SK-N-MC (cell line): Measurements from ENCODE around the gene DCTN1.

ENCODE experiments used
- DNase-seq: peaks from one replicate; pipeline ENCODE4 v3.0.0-alpha.2; 2011; ENCODE audit warnings: low read depth, low spot score
- H3K27ac ChIP-seq: fragments of 200-600 bp; sonication (generic); 2 replicates; pipeline ENCODE4 v1.5.1; 2016; ENCODE audit warnings: mixed run types
- H3K36me3 ChIP-seq: fragments of 200-600 bp; sonication (generic); 2 replicates; pipeline ENCODE4 v1.6.1; 2017; ENCODE audit warnings: antibody characterized with exemption, low read length, mixed read lengths; ENCODE audit not compliant: insufficient read depth
- H3K4me3 ChIP-seq: fragments of 200-600 bp; sonication (generic); 2 replicates; pipeline ENCODE4 v1.5.1; 2016
- H3K9ac ChIP-seq: fragments of 200-600 bp; sonication (generic); 2 replicates; pipeline ENCODE4 v1.8.0; 2017; ENCODE audit warnings: mixed run types, mixed read lengths; ENCODE audit not compliant: insufficient read length
- H3K9me3 ChIP-seq: fragments of 200-600 bp; sonication (generic); 2 replicates; pipeline ENCODE4 v1.6.1; 2017; ENCODE audit warnings: low read depth, mild to moderate bottlenecking, antibody characterized with exemption, low read length, moderate library complexity, mixed read lengths
- EZH2 ChIP-seq: fragments of 200-600 bp; sonication (generic); IDR thresholded peaks from one replicate; pipeline ENCODE4 v1.6.1; 2017; ENCODE audit warnings: antibody characterized with exemption
- FOXP2 ChIP-seq: optimal IDR thresholded peaks from 2 replicates; pipeline ENCODE3; 2011; ENCODE audit warnings: mild to moderate bottlenecking, moderate library complexity; ENCODE audit not compliant: insufficient read depth; ENCODE audit errors: extremely low read length, control extremely low read depth
- POLR2AphosphoS5 ChIP-seq: IDR thresholded peaks from 2 replicates; pipeline ENCODE4 v1.6.1; 2012; ENCODE audit warnings: mild to moderate bottlenecking, low read depth, low read length, borderline replicate concordance

Gene DCTN1

GRCh38 chr2:74379851-74380789 lies at the start of gene DCTN1:
Gene DCTN1, minus strand, starts transcription at chr2:74380311. Its CDS starts 274 bp downstream, at chr2:74380037.
- Histone ChIP-seq H3K27ac (no peak within 1 kb of the TSS), H3K36me3 (peaks cover 43% of the 10 kb centered on the region), H3K9me3 (no peaks in the 10 kb centered on the region), H3K4me3 (no peak within 1 kb of the TSS; the same call in 1 of the 2 replicates), H3K9ac (no peak within 1 kb of the TSS)
- no peak for DNase-seq
- no peak for TF ChIP-seq POLR2AphosphoS5
- TF ChIP-seq EZH2, result no peak
- TF ChIP-seq FOXP2, result no peak

GRCh38 chr2:74428675-74429074 lies 48.6 kb upstream of the DCTN1 start:
- DNase-seq, result no peak
- H3K4me3 ChIP-seq, result no peak overlapping the region
- H3K9me3 ChIP-seq, result no peaks in the 10 kb centered on the region
- no peak overlapping the region for H3K27ac ChIP-seq
- H3K36me3 ChIP-seq, result peaks cover 4% of the 10 kb centered on the region; the same call in 1 of the 2 replicates
- TF ChIP-seq FOXP2 (no peak), POLR2AphosphoS5 (no peak), EZH2 (no peak)
- no peak overlapping the region for H3K9ac ChIP-seq

- Histone ChIP-seq H3K9me3 (no peaks in the 10 kb centered on the region), H3K27ac (no peak overlapping the region), H3K4me3 (no peak overlapping the region), H3K9ac (no peak overlapping the region), H3K36me3 (peaks cover 4% of the 10 kb centered on the region; the same call in 1 of the 2 replicates)
- TF ChIP-seq FOXP2 (no peak), EZH2 (no peak)
- DNase-seq, result no peak
Observed at GRCh38 chr2:74427551-74427950, 47.4 kb upstream of the DCTN1 start.

- H3K36me3 ChIP-seq, result peaks cover 4% of the 10 kb centered on the region; the same call in 1 of the 2 replicates
- TF ChIP-seq FOXP2, result no peak
- no peak for TF ChIP-seq POLR2AphosphoS5
- TF ChIP-seq EZH2, result no peak
- H3K27ac ChIP-seq, result no peak overlapping the region
- DNase-seq, result no peak
- no peaks in the 10 kb centered on the region for H3K9me3 ChIP-seq
- no peak overlapping the region for H3K4me3 ChIP-seq
- H3K9ac ChIP-seq, result no peak overlapping the region
Observed at GRCh38 chr2:74426181-74426758, 46.2 kb upstream of the DCTN1 start.

GRCh38 chr2:74425523-74425922 lies 45.4 kb upstream of the DCTN1 start:
- no peak for DNase-seq
- Histone ChIP-seq H3K36me3 (peaks cover 4% of the 10 kb centered on the region; the same call in 1 of the 2 replicates), H3K27ac (no peak overlapping the region)

GRCh38 chr2:74424995-74425406 lies 44.9 kb upstream of the DCTN1 start:
- H3K36me3 ChIP-seq, result peaks cover 4% of the 10 kb centered on the region; the same call in 1 of the 2 replicates
- no peak for DNase-seq
- no peak overlapping the region for H3K4me3 ChIP-seq
- H3K27ac ChIP-seq, result no peak overlapping the region
- H3K9me3 ChIP-seq, result no peaks in the 10 kb centered on the region
- no peak overlapping the region for H3K9ac ChIP-seq
- TF ChIP-seq POLR2AphosphoS5 (no peak), EZH2 (no peak), FOXP2 (no peak)

More at GRCh38 chr2:74425523-74425922, 45.4 kb upstream of the DCTN1 start:
- Histone ChIP-seq H3K9me3 (no peaks in the 10 kb centered on the region), H3K9ac (no peak overlapping the region), H3K4me3 (no peak overlapping the region)
- no peak for TF ChIP-seq FOXP2
- no peak for TF ChIP-seq POLR2AphosphoS5
- TF ChIP-seq EZH2, result no peak

- TF ChIP-seq POLR2AphosphoS5 (peak; percentile 37; the same call in 1 of the 2 replicates), EZH2 (no peak), FOXP2 (no peak)
- H3K27ac ChIP-seq, result no peak overlapping the region
- H3K4me3 ChIP-seq, result no peak overlapping the region
- no peak for DNase-seq
- no peak overlapping the region for H3K9ac ChIP-seq
- H3K36me3 ChIP-seq, result peaks cover 4% of the 10 kb centered on the region; the same call in 1 of the 2 replicates
- H3K9me3 ChIP-seq, result no peaks in the 10 kb centered on the region
Observed at GRCh38 chr2:74424139-74424992, 44.3 kb upstream of the DCTN1 start.
